Endometrial microvascular endothelial cells (primary cell): ENCODE measurements around the gene YPEL2. TPM values are rescaled to one million over a fixed set of nuclear protein-coding genes. Genes with fewer than 3 reads are reported as not detected.

ENCODE experiments used
- in situ Hi-C: cut with HindIII; loops from 2 replicates; pipeline ENCODE4 v1.10.0; 2017; ENCODE audit warnings: low sequenced_read_pairs, low pct_unique_long_range_greater_than_20kb; ENCODE audit errors: inconsistent ontology term
- total RNA-seq: library from RNA; depleted of rRNA; stranded (reverse); fragments of >200 nt; gene quantifications from one replicate; pipeline ENCODE4 v1.2.3, GENCODE V29; 2015; ENCODE audit errors: inconsistent ontology term

YPEL2 gene
- total RNA-seq, 1 donor from 2014 or later: 15.0 TPM

GRCh38 chr17:59353936-59354755, 22.7 kb downstream of the YPEL2 start:
- in situ Hi-C loops: no loop called here

GRCh38 chr17:59355030-59355701, 23.7 kb downstream of the YPEL2 start:
- in situ Hi-C loops: no loop called here

GRCh38 chr17:59355702-59356325, 24.4 kb downstream of the YPEL2 start:
- in situ Hi-C loops: no loop called here

GRCh38 chr17:59356543-59357218, 25.2 kb downstream of the YPEL2 start:
- in situ Hi-C loops: no loop called here

GRCh38 chr17:59357219-59357697, 25.8 kb downstream of the YPEL2 start:
- in situ Hi-C loops: no loop called here

- in situ Hi-C loops: no loop called here
Measured at GRCh38 chr17:59357929-59358328, 26.5 kb downstream of the YPEL2 start.

GRCh38 chr17:59361386-59361785, 29.9 kb downstream of the YPEL2 start:
- in situ Hi-C loops: no loop called here

- in situ Hi-C loops: no loop called here
Measured at GRCh38 chr17:59361916-59362810, 30.7 kb downstream of the YPEL2 start.

GRCh38 chr17:59362811-59363205, 31.4 kb downstream of the YPEL2 start:
- in situ Hi-C loops: no loop called here

- in situ Hi-C loops: no loop called here
Measured at GRCh38 chr17:59365383-59365981, 34.0 kb downstream of the YPEL2 start.

- in situ Hi-C loops: no loop called here
Measured at GRCh38 chr17:59366040-59366757, 34.7 kb downstream of the YPEL2 start.

- in situ Hi-C loops: no loop called here
Measured at GRCh38 chr17:59366773-59367656, 35.6 kb downstream of the YPEL2 start.

- in situ Hi-C loops: no loop called here
Measured at GRCh38 chr17:59367657-59368045, 36.2 kb downstream of the YPEL2 start.

- in situ Hi-C loops: no loop called here
Measured at GRCh38 chr17:59368218-59368857, 36.9 kb downstream of the YPEL2 start.

- in situ Hi-C loops: no loop called here
Measured at GRCh38 chr17:59369031-59369975, 37.8 kb downstream of the YPEL2 start.
